DND-41 (cell line): Measurements from ENCODE around the gene RBBP7.

Experiments used
- CTCF ChIP-seq: IDR thresholded peaks from 2 replicates; pipeline ENCODE4 v1.5.1; 2012; ENCODE audit warnings: borderline replicate concordance, low read length, moderate library complexity, mild to moderate bottlenecking; ENCODE audit not compliant: poor library complexity, severe bottlenecking; ENCODE audit errors: extremely low read depth
- EZH2 ChIP-seq: IDR thresholded peaks from 3 replicates; pipeline ENCODE4 v1.6.1; 2012; ENCODE audit warnings: borderline replicate concordance, low read depth, mild to moderate bottlenecking, moderate library complexity, low read length, inconsistent platforms; ENCODE audit not compliant: severe bottlenecking

DNA sequence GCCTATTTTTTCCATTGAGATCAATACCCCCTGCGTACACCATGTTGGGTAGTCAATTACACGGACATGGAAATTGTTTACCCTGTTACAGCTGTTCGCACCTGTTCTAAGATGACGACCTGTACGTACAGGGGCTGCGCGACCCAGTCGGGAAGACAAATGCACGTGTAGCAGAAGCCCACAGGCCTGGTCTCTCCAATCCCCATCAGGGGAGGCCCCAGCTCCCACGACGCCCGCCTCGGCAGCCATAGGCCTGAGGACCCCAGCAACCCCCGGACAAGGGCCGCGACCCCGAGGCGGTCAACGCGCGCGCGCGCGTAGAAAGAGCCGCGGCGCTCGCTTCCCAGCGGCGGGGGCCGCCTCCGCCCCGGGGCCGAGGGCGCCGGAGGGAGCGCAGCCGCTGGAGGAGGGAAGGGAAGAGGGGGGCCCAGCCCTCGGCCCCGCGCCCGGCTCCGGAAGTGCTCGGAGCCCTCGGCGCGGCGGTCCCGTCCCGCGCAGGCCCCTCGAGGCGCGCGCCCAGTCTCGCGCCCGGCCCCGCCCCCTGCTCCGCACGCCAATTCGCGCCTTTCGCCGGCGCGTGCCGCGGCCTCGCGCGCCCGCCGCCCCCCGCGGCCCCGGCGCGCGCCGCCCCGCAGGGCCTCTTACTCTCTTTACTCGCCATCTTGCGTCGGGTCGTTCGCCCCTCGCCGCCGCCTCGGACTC, 618 bp downstream of the RBBP7 start:
- TF ChIP-seq CTCF (no peak), EZH2 (no peak)
